AG09319 (cell line): ENCODE results near the gene AKNA.

Experiments used
- DNase-seq: peaks from one replicate; pipeline ENCODE4 v3.0.0-alpha.2; 2010; ENCODE audit warnings: low read depth; ENCODE audit errors: extremely low read depth
- CTCF ChIP-seq: IDR thresholded peaks from 2 replicates; pipeline ENCODE4 v1.5.1; 2011; ENCODE audit warnings: low read depth, mild to moderate bottlenecking, inconsistent platforms, low read length, moderate library complexity

The AKNA gene

GRCh38 chr9:114388357-114388682 is 538 bp upstream of the AKNA start:
- no peak for DNase-seq
- TF ChIP-seq CTCF: no peak

DNA sequence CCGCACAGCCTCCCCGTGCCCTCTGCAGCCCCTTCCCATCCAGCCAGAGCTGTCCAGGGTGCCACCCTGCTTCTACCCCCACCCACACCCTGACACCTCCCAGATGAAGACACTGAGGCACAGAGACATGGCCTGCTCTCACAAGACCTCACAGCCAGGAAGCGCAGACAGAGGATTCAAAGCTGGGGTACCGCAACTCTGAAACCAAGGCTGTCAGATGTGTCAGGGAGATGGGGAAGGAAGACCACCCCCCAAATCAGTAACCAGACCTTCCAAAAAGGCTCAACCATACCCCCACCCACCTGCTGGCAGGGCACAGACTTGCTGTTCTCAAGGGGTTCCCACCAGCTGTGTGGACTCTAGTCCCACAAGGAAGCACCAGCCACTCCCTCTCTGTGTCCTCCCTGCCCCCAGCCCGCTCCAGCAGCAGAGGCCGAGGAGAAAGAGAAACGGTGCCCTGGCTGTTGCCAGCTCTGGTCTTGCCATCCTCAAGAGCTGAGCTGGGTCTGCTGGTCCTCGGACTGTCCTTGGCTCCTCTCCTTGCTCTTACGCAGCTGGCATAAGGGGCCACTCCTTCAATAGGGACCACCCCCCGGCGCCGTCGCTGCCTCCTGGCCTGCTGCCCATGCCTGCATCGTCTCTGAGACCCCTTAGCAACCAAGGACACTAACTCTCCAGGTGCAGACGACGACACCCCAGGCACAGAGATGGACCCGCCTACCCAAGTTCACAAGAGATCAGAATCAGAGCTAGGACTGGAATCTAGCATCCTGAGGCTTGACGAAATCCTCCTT is 699 bp downstream of the AKNA start:
- no peak for TF ChIP-seq CTCF

GRCh38 chr9:114386361-114386885 is 1.4 kb downstream of the AKNA start:
- TF ChIP-seq CTCF: no peak
- no peak for DNase-seq

More for the DNA sequence above, 699 bp downstream of the AKNA start:
- DNase-seq: no peak

- no peak for TF ChIP-seq CTCF
- DNase-seq: no peak
Observed at GRCh38 chr9:114385397-114386181, 2.2 kb downstream of the AKNA start.

DNA sequence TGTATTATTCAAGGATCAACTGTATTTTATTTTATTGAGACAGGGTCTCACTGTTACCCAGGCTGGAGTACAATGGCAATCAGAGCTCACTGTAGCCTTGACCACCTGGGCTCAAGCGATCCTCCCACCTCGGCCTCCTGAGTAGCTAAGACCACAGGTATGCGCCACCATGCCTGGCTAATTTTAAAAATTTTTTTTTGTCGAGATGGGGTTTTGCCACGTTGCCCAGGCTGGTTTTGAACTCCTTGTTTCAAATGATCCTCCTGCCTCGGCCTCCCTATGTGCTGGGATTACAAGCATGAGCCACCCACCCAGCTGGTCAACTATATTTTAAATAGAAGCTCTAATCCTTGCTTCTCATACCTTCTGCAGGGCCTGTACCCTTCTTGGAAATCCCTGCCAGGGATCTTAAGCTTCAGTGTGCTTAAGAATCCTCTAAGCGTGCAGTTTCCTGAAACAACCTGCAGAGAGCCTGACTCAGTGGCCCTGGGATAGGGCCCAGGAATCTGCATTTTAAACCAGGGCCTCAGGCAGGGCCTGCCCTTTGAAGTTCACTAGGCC is 2.9 kb downstream of the AKNA start:
- no peak for DNase-seq
- TF ChIP-seq CTCF: no peak

DNA sequence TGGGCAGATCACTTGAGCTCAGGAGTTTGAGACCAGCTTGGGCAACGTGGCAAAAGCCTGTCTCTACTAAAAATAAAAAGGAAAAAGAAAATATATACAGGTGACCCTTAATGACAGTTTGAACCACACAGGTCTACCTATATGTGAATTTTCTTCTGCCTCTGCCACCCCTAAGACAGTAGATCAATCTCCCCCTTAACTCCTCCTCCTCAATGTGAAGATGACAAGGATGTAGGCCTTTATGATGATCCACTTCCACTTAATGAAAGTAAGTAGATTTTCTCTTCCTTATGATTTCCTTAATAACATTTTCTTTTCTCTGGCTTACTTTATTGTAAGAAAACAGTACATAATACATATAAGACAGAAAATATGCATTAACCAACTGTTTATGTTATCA is 3.4 kb downstream of the AKNA start:
- no peak for DNase-seq
- no peak for TF ChIP-seq CTCF
